ENCODE results near the gene MARF1.

GRCh38 chr16:15567823-15568222 is 75.1 kb downstream of the MARF1 start:
- no peak for TF ChIP-seq IRF1 (CRISPR knock-in tag; IDR thresholded peaks at IDR 0.05; ENCODE audit: borderline replicate concordance)
- no peak for TF ChIP-seq MAZ (CRISPR knock-in tag; conservative IDR thresholded peaks at IDR 0.05 in 1 of 2, IDR thresholded peaks at IDR 0.05 in 1 of 2)
- no peak for TF ChIP-seq NFATC3 (IDR thresholded peaks at IDR 0.05)
